ENCODE results near the gene THAP3.

The THAP3 gene

DNA sequence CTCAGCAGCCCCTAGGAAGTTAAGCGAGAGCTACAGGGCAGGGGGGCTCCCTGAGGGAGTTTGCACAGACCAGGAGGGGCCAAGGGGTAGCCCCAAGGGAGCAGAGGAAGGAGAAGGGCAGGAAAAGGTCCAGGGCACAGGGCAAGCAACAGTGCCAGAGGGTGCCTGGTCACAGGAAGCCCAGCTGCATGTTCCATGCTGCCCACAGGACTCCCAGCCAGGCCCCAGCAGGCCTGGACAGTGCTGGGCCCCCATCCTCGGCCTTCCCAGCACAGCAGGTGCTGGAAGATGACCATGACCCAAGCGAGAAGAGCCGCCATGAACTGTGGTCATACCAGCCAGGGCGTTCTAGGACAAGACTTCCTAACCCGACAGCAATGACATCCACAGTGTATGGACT is 33.0 kb upstream of the THAP3 start:
- no peak overlapping the region for H3K4me3 ChIP-seq (replicated peaks; ENCODE audit: low read depth, low read length)
- TF ChIP-seq, protein P1, sequence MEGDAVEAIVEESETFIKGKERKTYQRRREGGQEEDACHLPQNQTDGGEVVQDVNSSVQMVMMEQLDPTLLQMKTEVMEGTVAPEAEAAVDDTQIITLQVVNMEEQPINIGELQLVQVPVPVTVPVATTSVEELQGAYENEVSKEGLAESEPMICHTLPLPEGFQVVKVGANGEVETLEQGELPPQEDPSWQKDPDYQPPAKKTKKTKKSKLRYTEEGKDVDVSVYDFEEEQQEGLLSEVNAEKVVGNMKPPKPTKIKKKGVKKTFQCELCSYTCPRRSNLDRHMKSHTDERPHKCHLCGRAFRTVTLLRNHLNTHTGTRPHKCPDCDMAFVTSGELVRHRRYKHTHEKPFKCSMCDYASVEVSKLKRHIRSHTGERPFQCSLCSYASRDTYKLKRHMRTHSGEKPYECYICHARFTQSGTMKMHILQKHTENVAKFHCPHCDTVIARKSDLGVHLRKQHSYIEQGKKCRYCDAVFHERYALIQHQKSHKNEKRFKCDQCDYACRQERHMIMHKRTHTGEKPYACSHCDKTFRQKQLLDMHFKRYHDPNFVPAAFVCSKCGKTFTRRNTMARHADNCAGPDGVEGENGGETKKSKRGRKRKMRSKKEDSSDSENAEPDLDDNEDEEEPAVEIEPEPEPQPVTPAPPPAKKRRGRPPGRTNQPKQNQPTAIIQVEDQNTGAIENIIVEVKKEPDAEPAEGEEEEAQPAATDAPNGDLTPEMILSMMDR (IDR thresholded peaks at IDR 0.05; ENCODE audit: low read length, missing control alignments) = no peak
- DNase-seq (ENCODE audit: low read depth) = no peak

DNA sequence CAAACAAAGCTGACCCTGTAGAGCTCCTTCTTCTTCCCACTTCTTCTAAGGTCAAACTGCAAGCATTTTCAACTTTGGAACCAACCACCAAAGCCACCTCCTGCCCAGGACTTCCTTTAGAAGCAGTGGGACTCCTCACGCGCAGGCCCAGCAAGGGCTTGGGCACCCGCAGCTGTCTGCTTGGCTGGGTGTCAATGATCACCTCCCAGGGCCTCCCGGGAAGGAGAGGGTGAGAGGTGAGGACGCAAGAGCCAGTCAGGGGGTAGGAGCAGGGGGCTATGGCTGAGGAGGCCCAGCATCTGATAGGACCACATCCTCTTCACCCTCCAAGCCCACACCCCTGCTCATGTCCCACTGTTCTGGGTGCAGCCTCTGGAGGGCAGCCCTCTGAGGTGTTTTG is 32.2 kb upstream of the THAP3 start:
- no peak overlapping the region for H3K4me3 ChIP-seq (replicated peaks; ENCODE audit: low read depth, low read length)
- TF ChIP-seq, protein P1 (IDR thresholded peaks at IDR 0.05; ENCODE audit: low read length, missing control alignments) = no peak
- no peak for DNase-seq (ENCODE audit: low read depth)

DNA sequence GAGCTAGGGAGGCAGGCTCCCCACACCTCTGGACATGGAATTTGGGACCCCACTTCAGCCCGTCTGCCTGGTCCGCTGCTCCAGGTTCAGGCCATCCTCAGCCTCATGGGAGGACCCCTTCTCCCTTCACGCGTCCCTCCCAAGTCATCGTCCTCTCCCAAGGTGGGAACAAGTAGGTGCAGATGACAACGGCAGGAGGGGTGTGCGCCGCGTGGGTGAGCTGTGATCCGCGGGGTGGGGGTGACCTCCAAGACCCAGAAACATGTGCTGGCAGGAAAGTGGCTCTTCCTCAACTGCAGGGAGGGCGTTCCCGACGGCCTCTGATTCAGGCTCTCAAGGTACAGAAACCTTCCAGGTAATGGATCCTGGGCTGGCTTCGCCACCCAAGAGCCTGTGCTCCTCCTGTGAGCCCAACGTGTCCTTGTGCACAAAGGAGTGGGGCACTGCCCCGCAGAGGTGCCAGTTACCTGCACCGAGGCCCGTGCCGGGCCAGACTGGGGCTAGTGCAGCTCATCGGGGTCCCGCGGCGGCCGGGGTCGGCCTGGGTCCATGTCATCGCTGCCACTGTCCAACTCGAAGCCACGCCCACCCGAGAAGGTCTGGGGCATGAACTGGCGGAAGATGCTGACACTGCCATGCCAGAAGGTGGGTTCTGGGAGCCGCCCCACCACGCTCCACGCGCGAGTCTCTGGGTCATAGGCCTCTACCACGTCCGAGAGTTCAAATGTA is 31.6 kb upstream of the THAP3 start:
- H3K4me3 ChIP-seq (replicated peaks; ENCODE audit: low read depth, low read length) = no peak overlapping the region
- no peak for DNase-seq (ENCODE audit: low read depth)
- TF ChIP-seq, protein P1 (IDR thresholded peaks at IDR 0.05; ENCODE audit: low read length, missing control alignments) = no peak

GRCh38 chr1:6593810-6594209 is 30.9 kb upstream of the THAP3 start:
- DNase-seq (ENCODE audit: low read depth) = no peak
- no peak overlapping the region for H3K4me3 ChIP-seq (replicated peaks; ENCODE audit: low read depth, low read length)
- TF ChIP-seq, protein P1 (IDR thresholded peaks at IDR 0.05; ENCODE audit: low read length, missing control alignments) = no peak

GRCh38 chr1:6594977-6595740 is 29.5 kb upstream of the THAP3 start:
- H3K4me3 ChIP-seq (replicated peaks; ENCODE audit: low read depth, low read length) = no peak overlapping the region
- no peak for DNase-seq (ENCODE audit: low read depth)
- TF ChIP-seq, protein P1 (IDR thresholded peaks at IDR 0.05; ENCODE audit: low read length, missing control alignments) = no peak

DNA sequence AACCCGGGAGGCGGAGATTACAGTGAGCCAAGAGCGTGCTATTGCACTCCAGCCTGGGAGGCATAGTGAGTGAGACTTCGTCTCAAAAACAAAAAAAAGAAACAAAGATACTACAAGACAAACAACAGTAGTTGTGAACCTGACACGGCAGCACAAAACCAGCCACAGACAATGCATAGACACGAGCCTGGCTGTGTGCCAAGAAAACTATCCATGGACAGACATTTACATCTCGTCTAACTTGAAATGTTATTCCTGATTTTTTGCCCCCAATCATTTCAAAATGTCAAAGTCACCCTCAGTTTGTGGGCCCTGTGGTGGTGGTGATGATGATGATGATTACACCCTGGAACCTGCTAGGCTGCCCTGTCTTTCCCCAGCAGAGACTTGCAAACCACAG is 28.3 kb upstream of the THAP3 start:
- TF ChIP-seq, protein P1 (IDR thresholded peaks at IDR 0.05; ENCODE audit: low read length, missing control alignments) = no peak
- H3K4me3 ChIP-seq (replicated peaks; ENCODE audit: low read depth, low read length) = no peak overlapping the region
- DNase-seq (ENCODE audit: low read depth) = no peak

Measured in fibroblast of pulmonary artery (primary cell).